SK-N-MC (cell line): Measurements from ENCODE around the gene PPP1R17.
A peak's percentile ranks its signal among the peaks of the same experiment; 100 is the strongest.

Experiments
- DNase-seq: peaks from one replicate; pipeline ENCODE4 v3.0.0-alpha.2; 2011; ENCODE audit warnings: low read depth, low spot score
- H3K27ac ChIP-seq: fragments of 200-600 bp; sonication (generic); 2 replicates; pipeline ENCODE4 v1.5.1; 2016; ENCODE audit warnings: mixed run types
- H3K36me3 ChIP-seq: fragments of 200-600 bp; sonication (generic); 2 replicates; pipeline ENCODE4 v1.6.1; 2017; ENCODE audit warnings: antibody characterized with exemption, low read length, mixed read lengths; ENCODE audit not compliant: insufficient read depth
- H3K4me3 ChIP-seq: fragments of 200-600 bp; sonication (generic); 2 replicates; pipeline ENCODE4 v1.5.1; 2016
- H3K9ac ChIP-seq: fragments of 200-600 bp; sonication (generic); 2 replicates; pipeline ENCODE4 v1.8.0; 2017; ENCODE audit warnings: mixed run types, mixed read lengths; ENCODE audit not compliant: insufficient read length
- H3K9me3 ChIP-seq: fragments of 200-600 bp; sonication (generic); 2 replicates; pipeline ENCODE4 v1.6.1; 2017; ENCODE audit warnings: low read depth, mild to moderate bottlenecking, antibody characterized with exemption, low read length, moderate library complexity, mixed read lengths
- EZH2 ChIP-seq: fragments of 200-600 bp; sonication (generic); IDR thresholded peaks from one replicate; pipeline ENCODE4 v1.6.1; 2017; ENCODE audit warnings: antibody characterized with exemption
- FOXP2 ChIP-seq: optimal IDR thresholded peaks from 2 replicates; pipeline ENCODE3; 2011; ENCODE audit warnings: mild to moderate bottlenecking, moderate library complexity; ENCODE audit not compliant: insufficient read depth; ENCODE audit errors: extremely low read length, control extremely low read depth
- POLR2AphosphoS5 ChIP-seq: IDR thresholded peaks from 2 replicates; pipeline ENCODE4 v1.6.1; 2012; ENCODE audit warnings: mild to moderate bottlenecking, low read depth, low read length, borderline replicate concordance

The PPP1R17 gene

DNA sequence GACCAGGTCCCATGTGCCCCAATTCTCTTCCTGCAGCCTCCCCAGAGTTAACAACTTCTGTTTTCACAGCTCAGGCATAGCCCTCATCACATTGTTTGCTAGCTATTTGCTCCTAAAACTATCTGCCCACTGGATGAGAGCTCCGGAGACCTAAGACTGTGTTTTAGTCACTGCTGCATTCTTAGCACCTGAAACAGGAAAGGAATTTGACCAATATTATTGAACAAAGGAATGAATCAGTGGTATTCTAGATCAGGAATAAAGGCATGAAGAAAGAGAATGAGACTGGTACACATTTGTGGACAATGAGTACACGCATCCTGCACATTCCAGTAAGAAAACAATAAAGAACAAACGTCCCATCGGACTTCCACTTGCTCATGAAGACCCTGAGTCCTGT is 54.8 kb downstream of the PPP1R17 start:
- H3K4me3 ChIP-seq = no peak overlapping the region
- no peak overlapping the region for H3K27ac ChIP-seq
- H3K36me3 ChIP-seq = no peaks in the 10 kb centered on the region
- H3K9me3 ChIP-seq = no peaks in the 10 kb centered on the region
- DNase-seq = no peak
- TF ChIP-seq POLR2AphosphoS5 (no peak), FOXP2 (no peak), EZH2 (no peak)
- no peak overlapping the region for H3K9ac ChIP-seq

DNA sequence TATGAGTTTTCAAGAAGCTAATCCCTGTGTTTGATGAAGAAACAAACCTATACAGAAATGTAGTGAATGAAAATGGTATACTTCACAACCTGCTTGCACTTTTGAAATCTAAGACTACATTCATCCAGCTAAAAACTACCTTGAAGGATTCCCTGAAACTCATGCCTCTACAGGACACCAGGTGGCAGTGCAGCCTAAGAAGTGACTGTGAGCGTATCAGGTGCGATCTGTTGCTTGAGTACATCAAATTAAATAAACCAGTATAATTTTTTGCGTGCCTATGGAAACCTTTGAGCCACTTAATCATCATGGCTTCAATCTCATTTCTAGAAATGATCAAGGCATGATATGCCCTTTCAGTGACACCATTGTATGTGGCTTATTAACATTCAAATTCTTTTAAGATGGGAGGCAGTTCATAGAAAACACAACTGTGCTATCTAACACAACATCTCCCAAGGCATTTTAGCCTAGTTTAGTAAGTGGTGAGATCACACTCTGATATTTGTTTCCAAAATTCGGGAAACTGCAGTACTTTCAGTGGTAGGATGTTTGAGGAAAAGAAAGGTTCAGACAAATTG is 57.4 kb downstream of the PPP1R17 start:
- Histone ChIP-seq H3K9me3 (no peaks in the 10 kb centered on the region), H3K9ac (no peak overlapping the region), H3K36me3 (no peaks in the 10 kb centered on the region), H3K27ac (no peak overlapping the region), H3K4me3 (no peak overlapping the region)
- peak; percentile 77 for DNase-seq
- TF ChIP-seq FOXP2 (no peak), EZH2 (no peak), POLR2AphosphoS5 (no peak)

DNA sequence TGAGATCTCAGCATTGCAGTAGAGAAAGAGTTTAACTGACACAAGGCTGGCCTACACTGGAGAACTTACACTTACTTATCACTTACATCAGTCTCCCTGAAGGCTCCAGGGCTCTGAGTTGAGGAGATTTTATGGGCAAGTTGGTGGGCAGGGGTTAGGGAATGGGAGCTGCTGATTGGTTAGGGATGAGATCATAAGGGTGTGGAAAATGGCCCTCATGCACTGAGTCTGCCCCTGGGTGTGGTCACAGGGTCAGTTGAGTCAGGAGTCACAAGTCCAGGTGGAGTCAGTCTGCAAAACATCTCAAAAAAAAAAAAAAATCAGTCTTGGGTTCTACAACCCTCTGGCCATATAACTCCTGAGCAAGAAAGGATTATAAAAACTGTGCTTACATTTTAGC is 60.5 kb downstream of the PPP1R17 start:
- Histone ChIP-seq H3K4me3 (no peak overlapping the region), H3K9ac (no peak overlapping the region), H3K36me3 (no peaks in the 10 kb centered on the region), H3K9me3 (no peaks in the 10 kb centered on the region), H3K27ac (no peak overlapping the region)
- DNase-seq = no peak
- no peak for TF ChIP-seq POLR2AphosphoS5
- TF ChIP-seq FOXP2 = no peak
- no peak for TF ChIP-seq EZH2

DNA sequence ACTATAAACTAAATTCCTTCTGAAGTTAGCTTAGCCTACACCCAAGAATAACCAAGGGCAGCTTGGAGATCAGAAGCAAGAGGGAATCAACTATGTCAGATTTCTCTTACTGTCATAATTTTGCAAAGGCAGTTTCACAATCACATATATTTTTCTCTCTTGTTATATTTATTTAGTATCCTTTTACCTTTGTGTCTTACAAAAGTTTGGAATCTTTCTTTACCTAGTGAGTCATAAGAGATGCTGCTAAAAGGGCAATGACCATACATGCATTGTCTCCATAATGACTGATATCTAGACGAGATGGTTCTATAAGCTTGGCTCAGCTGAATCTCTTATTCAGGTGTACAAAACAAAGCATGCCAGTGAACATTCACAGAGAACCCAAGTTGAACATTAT is 61.1 kb downstream of the PPP1R17 start:
- no peaks in the 10 kb centered on the region for H3K36me3 ChIP-seq
- DNase-seq = no peak
- no peak overlapping the region for H3K4me3 ChIP-seq
- no peak overlapping the region for H3K27ac ChIP-seq
- H3K9me3 ChIP-seq = no peaks in the 10 kb centered on the region
- TF ChIP-seq POLR2AphosphoS5 (no peak), EZH2 (no peak), FOXP2 (no peak)
- H3K9ac ChIP-seq = no peak overlapping the region

DNA sequence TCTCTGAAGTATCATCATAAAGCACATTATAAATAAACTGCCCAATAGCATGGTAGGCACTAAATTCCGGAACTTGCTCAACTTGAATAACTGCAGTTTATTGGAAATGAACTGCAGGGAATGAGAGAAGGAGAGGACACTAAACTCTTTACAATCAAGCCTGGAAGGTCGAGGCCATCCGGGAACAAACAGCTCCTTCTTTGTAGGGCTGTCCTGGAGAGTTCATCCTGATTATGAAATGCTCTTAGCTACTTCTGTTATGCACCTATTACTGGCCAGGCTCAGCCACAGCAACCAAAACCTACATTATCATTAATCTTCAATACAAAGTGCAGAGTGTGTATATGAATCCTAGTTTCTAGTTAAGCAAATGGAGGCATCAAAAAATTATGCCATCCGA is 64.7 kb downstream of the PPP1R17 start:
- Histone ChIP-seq H3K9me3 (no peaks in the 10 kb centered on the region), H3K36me3 (no peaks in the 10 kb centered on the region), H3K27ac (no peak overlapping the region), H3K9ac (no peak overlapping the region), H3K4me3 (no peak overlapping the region)
- TF ChIP-seq POLR2AphosphoS5 = no peak
- no peak for TF ChIP-seq FOXP2
- no peak for TF ChIP-seq EZH2
- no peak for DNase-seq
